Measurements from ENCODE around the gene TTLL11. TPM values are rescaled to one million over a fixed set of nuclear protein-coding genes. Genes with fewer than 3 reads are reported as not detected.
A peak's percentile ranks its signal among the peaks of the same experiment; 100 is the strongest.

The TTLL11 gene
- total RNA-seq, 1 experiment from 2014 or later, result 13.6 TPM

DNA sequence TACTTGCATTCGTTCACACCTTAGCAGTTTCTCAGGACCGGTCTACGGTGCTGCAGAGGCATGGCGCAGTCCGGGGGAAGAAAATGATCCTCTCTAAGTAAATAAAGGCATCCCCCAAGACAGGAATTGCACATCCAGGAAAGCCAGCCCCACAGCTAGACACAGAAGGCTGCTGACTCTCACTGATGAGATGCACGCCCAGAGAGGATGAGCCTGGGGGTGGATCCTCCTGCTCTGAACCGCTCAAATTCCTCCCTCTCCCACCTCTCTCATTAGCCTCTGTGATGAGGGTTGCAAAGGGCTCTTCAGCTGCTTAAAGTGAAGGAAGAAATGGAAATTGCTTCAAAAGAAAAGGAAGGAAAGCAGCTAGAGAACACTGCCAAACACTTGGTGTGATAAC is 132.4 kb downstream of the TTLL11 start:
- no TSS peak for BruUV-seq (replicated peaks)
- Mint-ChIP-seq H3K36me3 (ENCODE audit: insufficient read depth, unreplicated experiment) (no peaks in the 10 kb centered on the region), H3K9me3 (ENCODE audit: unreplicated experiment) (no peaks in the 10 kb centered on the region), H3K4me1 (ENCODE audit: insufficient read depth, unreplicated experiment) (peaks cover 51% of the 10 kb centered on the region), H3K27me3 (ENCODE audit: insufficient read depth, unreplicated experiment) (no peaks in the 10 kb centered on the region), H3K4me3 (ENCODE audit: unreplicated experiment) (no peak overlapping the region), H3K27ac (ENCODE audit: low read depth, unreplicated experiment) (peak overlapping the region; percentile 34)
- TF ChIP-seq, protein P1, sequence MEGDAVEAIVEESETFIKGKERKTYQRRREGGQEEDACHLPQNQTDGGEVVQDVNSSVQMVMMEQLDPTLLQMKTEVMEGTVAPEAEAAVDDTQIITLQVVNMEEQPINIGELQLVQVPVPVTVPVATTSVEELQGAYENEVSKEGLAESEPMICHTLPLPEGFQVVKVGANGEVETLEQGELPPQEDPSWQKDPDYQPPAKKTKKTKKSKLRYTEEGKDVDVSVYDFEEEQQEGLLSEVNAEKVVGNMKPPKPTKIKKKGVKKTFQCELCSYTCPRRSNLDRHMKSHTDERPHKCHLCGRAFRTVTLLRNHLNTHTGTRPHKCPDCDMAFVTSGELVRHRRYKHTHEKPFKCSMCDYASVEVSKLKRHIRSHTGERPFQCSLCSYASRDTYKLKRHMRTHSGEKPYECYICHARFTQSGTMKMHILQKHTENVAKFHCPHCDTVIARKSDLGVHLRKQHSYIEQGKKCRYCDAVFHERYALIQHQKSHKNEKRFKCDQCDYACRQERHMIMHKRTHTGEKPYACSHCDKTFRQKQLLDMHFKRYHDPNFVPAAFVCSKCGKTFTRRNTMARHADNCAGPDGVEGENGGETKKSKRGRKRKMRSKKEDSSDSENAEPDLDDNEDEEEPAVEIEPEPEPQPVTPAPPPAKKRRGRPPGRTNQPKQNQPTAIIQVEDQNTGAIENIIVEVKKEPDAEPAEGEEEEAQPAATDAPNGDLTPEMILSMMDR (IDR thresholded peaks at IDR 0.05; ENCODE audit: unreplicated experiment), result no peak
- DNase-seq (ENCODE audit: unreplicated experiment), result no peak
- CTCF ChIA-PET, result interaction anchor here (0.8 kb wide), 1 partner anchor 413 kb away, joined by 4 read pairs; no protein-coding TSS in a partner anchor
- intact Hi-C loops (cut with micrococcal nuclease), result no loop called here
- POLR2A ChIA-PET, result interaction anchor here (1.1 kb wide), 1 partner anchor 12 kb away, joined by 3 read pairs; no protein-coding TSS in a partner anchor

DNA sequence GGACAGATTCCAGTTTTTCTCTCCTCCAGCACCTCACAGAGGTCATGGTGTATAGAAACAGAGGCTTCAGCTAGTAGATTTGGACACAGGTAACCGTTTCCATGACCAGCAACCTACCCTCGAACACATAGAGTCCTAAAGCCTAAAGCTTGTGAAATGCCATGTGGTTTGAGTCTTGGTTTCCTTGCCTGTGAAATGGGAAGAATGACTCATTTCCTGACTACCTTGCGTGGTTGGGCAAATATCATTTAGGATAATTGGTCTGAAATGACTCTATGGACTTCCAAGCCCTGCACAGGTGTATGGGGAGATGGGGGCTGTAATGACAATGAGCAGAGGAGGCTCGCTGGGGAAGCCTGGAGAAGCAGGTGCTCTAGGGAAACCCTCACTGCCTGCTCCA is 134.6 kb downstream of the TTLL11 start:
- H3K9me3 Mint-ChIP-seq (ENCODE audit: unreplicated experiment), result no peaks in the 10 kb centered on the region
- CTCF ChIA-PET, result interaction anchor here (0.7 kb wide), 1 partner anchor 88 kb away, joined by 3 read pairs; no protein-coding TSS in a partner anchor
- peaks cover 46% of the 10 kb centered on the region for H3K4me1 Mint-ChIP-seq (ENCODE audit: insufficient read depth, unreplicated experiment)
- TF ChIP-seq, protein P1 (IDR thresholded peaks at IDR 0.05; ENCODE audit: unreplicated experiment), result no peak
- intact Hi-C loops (cut with micrococcal nuclease), result no loop called here
- peak; percentile 81 for DNase-seq (ENCODE audit: unreplicated experiment)
- H3K27me3 Mint-ChIP-seq (ENCODE audit: insufficient read depth, unreplicated experiment), result no peaks in the 10 kb centered on the region
- H3K4me3 Mint-ChIP-seq (ENCODE audit: unreplicated experiment), result no peak overlapping the region
- H3K27ac Mint-ChIP-seq (ENCODE audit: low read depth, unreplicated experiment), result no peak overlapping the region
- POLR2A ChIA-PET, result interaction anchor here (1.0 kb wide), 1 partner anchor 14 kb away, joined by 3 read pairs; no protein-coding TSS in a partner anchor
- H3K36me3 Mint-ChIP-seq (ENCODE audit: insufficient read depth, unreplicated experiment), result no peaks in the 10 kb centered on the region
- BruUV-seq (replicated peaks), result no TSS peak

- POLR2A ChIA-PET, result interaction anchor here (1.6 kb wide), 1 partner anchor 11 kb away, joined by 3 read pairs; no protein-coding TSS in a partner anchor
- no peak overlapping the region for H3K4me3 Mint-ChIP-seq (ENCODE audit: unreplicated experiment)
These were observed 136.3 kb downstream of the TTLL11 start for GRCh38 chr9:121956808-121957207.

GRCh38 chr9:121955649-121956048 is 137.5 kb downstream of the TTLL11 start:
- DNase-seq (ENCODE audit: unreplicated experiment), result no peak
- ChIA-PET POLR2A (interaction anchor here (1.0 to 1.6 kb wide), 2 partner anchors 10 to 13 kb away, joined by 3 read pairs; no protein-coding TSS in a partner anchor), CTCF (interaction anchor here (0.7 to 0.8 kb wide), 2 partner anchors 19 to 50 kb away, joined by 3 read pairs; no protein-coding TSS in a partner anchor)
- Mint-ChIP-seq H3K27ac (ENCODE audit: low read depth, unreplicated experiment) (peak overlapping the region; percentile 37), H3K4me1 (ENCODE audit: insufficient read depth, unreplicated experiment) (peaks cover 21% of the 10 kb centered on the region), H3K36me3 (ENCODE audit: insufficient read depth, unreplicated experiment) (peaks cover 6% of the 10 kb centered on the region), H3K4me3 (ENCODE audit: unreplicated experiment) (no peak overlapping the region), H3K27me3 (ENCODE audit: insufficient read depth, unreplicated experiment) (no peaks in the 10 kb centered on the region), H3K9me3 (ENCODE audit: unreplicated experiment) (no peaks in the 10 kb centered on the region)
- intact Hi-C loops (cut with micrococcal nuclease), result no loop called here
- no TSS peak for BruUV-seq (replicated peaks)
- TF ChIP-seq, protein P1 (IDR thresholded peaks at IDR 0.05; ENCODE audit: unreplicated experiment), result no peak

More at GRCh38 chr9:121956808-121957207, 136.3 kb downstream of the TTLL11 start:
- Mint-ChIP-seq H3K4me1 (ENCODE audit: insufficient read depth, unreplicated experiment) (peaks cover 31% of the 10 kb centered on the region), H3K27ac (ENCODE audit: low read depth, unreplicated experiment) (no peak overlapping the region), H3K9me3 (ENCODE audit: unreplicated experiment) (no peaks in the 10 kb centered on the region), H3K27me3 (ENCODE audit: insufficient read depth, unreplicated experiment) (no peaks in the 10 kb centered on the region), H3K36me3 (ENCODE audit: insufficient read depth, unreplicated experiment) (peaks cover 6% of the 10 kb centered on the region)
- BruUV-seq (replicated peaks), result no TSS peak
- intact Hi-C loops (cut with micrococcal nuclease), result no loop called here
- DNase-seq (ENCODE audit: unreplicated experiment), result peak; percentile 76
- TF ChIP-seq, protein P1 (IDR thresholded peaks at IDR 0.05; ENCODE audit: unreplicated experiment), result no peak
- CTCF ChIA-PET, result interaction anchor here (0.8 kb wide), 1 partner anchor 24 kb away, joined by 3 read pairs; no protein-coding TSS in a partner anchor
